Natural killer cell (primary cell): Measurements from ENCODE around the gene HEY2. TPM values are rescaled to one million over a fixed set of nuclear protein-coding genes. Genes with fewer than 3 reads are reported as not detected.

ENCODE experiments used
- ATAC-seq, 3 donors: fragments of 150-1000 bp in 2 of 3; fragments of 200-7000 bp in 1 of 3; cut with Tn5 transposase; 1 replicate in 1 of 3; 2 replicates in 2 of 3; pipeline ENCODE4 v1.10.0; 2021; ENCODE audit warnings: mild to moderate bottlenecking in 2 of 3, moderate library complexity in 2 of 3
- DNase-seq, 2 donors: peaks; one replicate each; pipeline versions ENCODE4 v3.0.0 to v3.0.0-alpha.2; 2013 to 2021; ENCODE audit warnings: mixed read lengths in 1 of 2
- H3K27ac ChIP-seq: one replicate; pipeline ENCODE4 v1.5.1; 2013; ENCODE audit warnings: mild to moderate bottlenecking, low read length
- H3K27me3 ChIP-seq: one replicate; pipeline ENCODE4 v1.6.1; 2013; ENCODE audit warnings: low read length; ENCODE audit not compliant: control insufficient read depth, insufficient read depth
- H3K36me3 ChIP-seq: one replicate; pipeline ENCODE4 v1.6.1; 2013; ENCODE audit warnings: low read length; ENCODE audit not compliant: control insufficient read depth, insufficient read depth
- H3K4me1 ChIP-seq: one replicate; pipeline ENCODE4 v1.6.1; 2013; ENCODE audit warnings: low read length; ENCODE audit not compliant: control insufficient read depth, insufficient read depth
- H3K4me3 ChIP-seq: one replicate; pipeline ENCODE4 v1.5.1; 2013; ENCODE audit warnings: low read length
- H3K9me3 ChIP-seq: one replicate; pipeline ENCODE4 v1.6.1; 2013; ENCODE audit warnings: low read length; ENCODE audit not compliant: control insufficient read depth, insufficient read depth
- H3K27ac Mint-ChIP-seq, 2 donors: one replicate each; pipeline ENCODE4 v1.8.0; 2022; ENCODE audit warnings: mild to moderate bottlenecking in 2 of 2, mixed read lengths in 2 of 2, moderate library complexity in 1 of 2
- H3K27me3 Mint-ChIP-seq, 2 donors: one replicate each; pipeline ENCODE4 v1.8.0; 2022; ENCODE audit warnings: low read depth in 2 of 2, mixed read lengths in 2 of 2
- H3K36me3 Mint-ChIP-seq: one replicate; pipeline ENCODE4 v1.8.0; 2022; ENCODE audit warnings: mixed read lengths
- H3K4me1 Mint-ChIP-seq, 2 donors: one replicate each; pipeline ENCODE4 v1.8.0; 2022; ENCODE audit warnings: mixed read lengths in 2 of 2
- H3K4me3 Mint-ChIP-seq: one replicate; pipeline ENCODE4 v1.8.0; 2022; ENCODE audit warnings: mild to moderate bottlenecking, moderate library complexity, mixed read lengths
- H3K9me3 Mint-ChIP-seq, 2 donors: one replicate each; pipeline ENCODE4 v1.8.0; 2022; ENCODE audit warnings: mixed read lengths in 2 of 2
- CTCF ChIP-seq: fragments of 200-600 bp; IDR thresholded peaks from one replicate; pipeline ENCODE4 v1.8.0; 2022; ENCODE audit warnings: antibody characterized with exemption
- WGBS: methylation state at CpG from one replicate; pipeline ENCODE4 v1.1.7; 2013; ENCODE audit warnings: missing lambda C conversion rate; ENCODE audit not compliant: insufficient coverage; 5-methylcytosine and 5-hydroxymethylcytosine counted together
- intact Hi-C: fragments of 100-400 bp; cut with micrococcal nuclease; formaldehyde crosslinking; loops from one replicate; pipeline ENCODE4 v1.14.2; 2022
- total RNA-seq, 4 donors: library from RNA; stranded (reverse); fragments of 120-200 nt in 1 of 4; gene quantifications; one replicate each; pipeline versions ENCODE4 v1.2.3 to v1.2.4, GENCODE V29; 2013 to 2022

HEY2 gene
- total RNA-seq, 3 donors from 2014 or later (not counting 1 experiment from before 2014, with no cell fraction given): 0.66 to 0.93 (median 0.73) TPM

- Histone ChIP-seq H3K36me3 (no peaks in the 10 kb centered on the region), H3K27me3 (no peaks in the 10 kb centered on the region), H3K9me3 (no peaks in the 10 kb centered on the region), H3K4me1 (no peaks in the 10 kb centered on the region), H3K4me3 (no peak overlapping the region), H3K27ac (no peak overlapping the region)
- peaks cover 3% of the 10 kb centered on the region for H3K36me3 Mint-ChIP-seq
- no peak for DNase-seq
- no peaks in the 10 kb centered on the region for H3K9me3 Mint-ChIP-seq
- no peak overlapping the region for H3K4me3 Mint-ChIP-seq
- intact Hi-C loops: no loop called here
- no peaks in the 10 kb centered on the region for H3K4me1 Mint-ChIP-seq
- H3K27me3 Mint-ChIP-seq: peaks cover 7 to 10% of the 10 kb centered on the region in 2 donors
- TF ChIP-seq CTCF: no peak
- no peak for ATAC-seq
- H3K27ac Mint-ChIP-seq: no peak overlapping the region
- WGBS: 0% methylated on average over 1 of the region's 2 CpGs
These were observed 32.2 kb upstream of the HEY2 start for GRCh38 chr6:125717120-125717731.

GRCh38 chr6:125718109-125718508 lies 31.3 kb upstream of the HEY2 start:
- no peak for ATAC-seq
- no peak for TF ChIP-seq CTCF
- H3K27me3 Mint-ChIP-seq: peaks cover 13 to 16% of the 10 kb centered on the region in 2 donors
- intact Hi-C loops: no loop called here
- 60% methylated on average over 2 of the region's 2 CpGs for WGBS
- Histone ChIP-seq H3K27ac (no peak overlapping the region), H3K4me1 (no peaks in the 10 kb centered on the region), H3K36me3 (no peaks in the 10 kb centered on the region), H3K9me3 (no peaks in the 10 kb centered on the region), H3K27me3 (no peaks in the 10 kb centered on the region), H3K4me3 (no peak overlapping the region)
- H3K27ac Mint-ChIP-seq: no peak overlapping the region
- no peaks in the 10 kb centered on the region for H3K36me3 Mint-ChIP-seq
- H3K4me3 Mint-ChIP-seq: no peak overlapping the region
- DNase-seq: no peak
- no peaks in the 10 kb centered on the region for H3K4me1 Mint-ChIP-seq
- H3K9me3 Mint-ChIP-seq: no peaks in the 10 kb centered on the region

GRCh38 chr6:125722886-125723285 lies 26.5 kb upstream of the HEY2 start:
- H3K27me3 Mint-ChIP-seq: peaks cover 28 to 47% of the 10 kb centered on the region in 2 donors
- H3K4me1 Mint-ChIP-seq: no peaks in the 10 kb centered on the region
- ATAC-seq (no peak), DNase-seq (no peak)
- no peaks in the 10 kb centered on the region for H3K9me3 Mint-ChIP-seq
- H3K4me3 Mint-ChIP-seq: no peak overlapping the region
- H3K4me3 ChIP-seq: no peak overlapping the region
- H3K27me3 ChIP-seq: peaks cover 5% of the 10 kb centered on the region
- no peaks in the 10 kb centered on the region for H3K36me3 ChIP-seq
- H3K4me1 ChIP-seq: no peaks in the 10 kb centered on the region
- TF ChIP-seq CTCF: no peak
- H3K27ac Mint-ChIP-seq: no peak overlapping the region
- no peaks in the 10 kb centered on the region for H3K9me3 ChIP-seq
- H3K36me3 Mint-ChIP-seq: no peaks in the 10 kb centered on the region
- intact Hi-C loops: no loop called here
- no peak overlapping the region for H3K27ac ChIP-seq

GRCh38 chr6:125727216-125727615 lies 22.2 kb upstream of the HEY2 start:
- no peak for TF ChIP-seq CTCF
- Histone ChIP-seq H3K27me3 (peaks cover 5% of the 10 kb centered on the region), H3K4me3 (no peak overlapping the region), H3K9me3 (no peaks in the 10 kb centered on the region), H3K27ac (no peak overlapping the region), H3K4me1 (no peaks in the 10 kb centered on the region), H3K36me3 (no peaks in the 10 kb centered on the region)
- ATAC-seq (no peak), DNase-seq (no peak)
- H3K36me3 Mint-ChIP-seq: no peaks in the 10 kb centered on the region
- no peak overlapping the region for H3K27ac Mint-ChIP-seq
- intact Hi-C loops: no loop called here
- H3K9me3 Mint-ChIP-seq: no peaks in the 10 kb centered on the region
- H3K4me1 Mint-ChIP-seq: no peaks in the 10 kb centered on the region
- peaks cover 42 to 72% of the 10 kb centered on the region in 2 donors for H3K27me3 Mint-ChIP-seq
- no peak overlapping the region for H3K4me3 Mint-ChIP-seq
